Natural killer cell (primary cell): ENCODE measurements around the gene PRDX1. TPM values are rescaled to one million over a fixed set of nuclear protein-coding genes. Genes with fewer than 3 reads are reported as not detected.
"Not testable (repeated sequence)": the region's sequence is repeated elsewhere in the genome, so short reads cannot be mapped to it uniquely, and the experiment has no call there.

Experiments
- ATAC-seq, 3 donors: fragments of 150-1000 bp in 2 of 3; fragments of 200-7000 bp in 1 of 3; cut with Tn5 transposase; 1 replicate in 1 of 3; 2 replicates in 2 of 3; pipeline ENCODE4 v1.10.0; 2021; ENCODE audit warnings: mild to moderate bottlenecking in 2 of 3, moderate library complexity in 2 of 3
- DNase-seq, 2 donors: peaks; one replicate each; pipeline versions ENCODE4 v3.0.0 to v3.0.0-alpha.2; 2013 to 2021; ENCODE audit warnings: mixed read lengths in 1 of 2
- H3K27ac ChIP-seq: one replicate; pipeline ENCODE4 v1.5.1; 2013; ENCODE audit warnings: mild to moderate bottlenecking, low read length
- H3K27me3 ChIP-seq: one replicate; pipeline ENCODE4 v1.6.1; 2013; ENCODE audit warnings: low read length; ENCODE audit not compliant: control insufficient read depth, insufficient read depth
- H3K36me3 ChIP-seq: one replicate; pipeline ENCODE4 v1.6.1; 2013; ENCODE audit warnings: low read length; ENCODE audit not compliant: control insufficient read depth, insufficient read depth
- H3K4me1 ChIP-seq: one replicate; pipeline ENCODE4 v1.6.1; 2013; ENCODE audit warnings: low read length; ENCODE audit not compliant: control insufficient read depth, insufficient read depth
- H3K4me3 ChIP-seq: one replicate; pipeline ENCODE4 v1.5.1; 2013; ENCODE audit warnings: low read length
- H3K9me3 ChIP-seq: one replicate; pipeline ENCODE4 v1.6.1; 2013; ENCODE audit warnings: low read length; ENCODE audit not compliant: control insufficient read depth, insufficient read depth
- H3K27ac Mint-ChIP-seq, 2 donors: one replicate each; pipeline ENCODE4 v1.8.0; 2022; ENCODE audit warnings: mild to moderate bottlenecking in 2 of 2, mixed read lengths in 2 of 2, moderate library complexity in 1 of 2
- H3K27me3 Mint-ChIP-seq, 2 donors: one replicate each; pipeline ENCODE4 v1.8.0; 2022; ENCODE audit warnings: low read depth in 2 of 2, mixed read lengths in 2 of 2
- H3K36me3 Mint-ChIP-seq: one replicate; pipeline ENCODE4 v1.8.0; 2022; ENCODE audit warnings: mixed read lengths
- H3K4me1 Mint-ChIP-seq, 2 donors: one replicate each; pipeline ENCODE4 v1.8.0; 2022; ENCODE audit warnings: mixed read lengths in 2 of 2
- H3K4me3 Mint-ChIP-seq: one replicate; pipeline ENCODE4 v1.8.0; 2022; ENCODE audit warnings: mild to moderate bottlenecking, moderate library complexity, mixed read lengths
- H3K9me3 Mint-ChIP-seq, 2 donors: one replicate each; pipeline ENCODE4 v1.8.0; 2022; ENCODE audit warnings: mixed read lengths in 2 of 2
- CTCF ChIP-seq: fragments of 200-600 bp; IDR thresholded peaks from one replicate; pipeline ENCODE4 v1.8.0; 2022; ENCODE audit warnings: antibody characterized with exemption
- WGBS: methylation state at CpG from one replicate; pipeline ENCODE4 v1.1.7; 2013; ENCODE audit warnings: missing lambda C conversion rate; ENCODE audit not compliant: insufficient coverage; 5-methylcytosine and 5-hydroxymethylcytosine counted together
- intact Hi-C: fragments of 100-400 bp; cut with micrococcal nuclease; formaldehyde crosslinking; loops from one replicate; pipeline ENCODE4 v1.14.2; 2022
- total RNA-seq, 4 donors: library from RNA; stranded (reverse); fragments of 120-200 nt in 1 of 4; gene quantifications; one replicate each; pipeline versions ENCODE4 v1.2.3 to v1.2.4, GENCODE V29; 2013 to 2022

PRDX1 gene
- total RNA-seq, 3 donors from 2014 or later (not counting 1 experiment from before 2014, with no cell fraction given): 24.8 to 39.1 (median 30.6) TPM

DNA sequence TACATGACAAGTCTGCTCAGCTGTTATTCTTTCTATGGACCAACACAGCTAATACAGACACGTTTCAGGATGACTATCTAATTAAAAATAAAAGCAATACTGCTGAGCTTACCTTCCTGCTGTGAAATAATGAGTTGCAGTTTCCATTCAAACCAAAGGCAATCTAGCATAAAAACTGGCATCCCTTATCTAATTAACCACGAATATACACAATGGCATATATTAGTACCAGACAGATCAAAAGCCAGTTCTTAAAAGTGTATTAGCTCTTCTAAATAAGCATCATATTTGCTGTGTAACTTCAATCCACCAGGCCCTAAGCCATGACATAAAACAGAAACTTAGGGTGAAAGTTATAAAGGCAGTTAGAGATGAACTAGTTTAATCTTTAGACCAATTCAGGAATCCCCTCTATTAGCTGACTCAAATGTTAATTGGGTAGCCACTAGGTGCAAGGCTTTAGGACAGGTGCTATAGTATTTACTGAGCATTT lies 51.3 kb downstream of the PRDX1 start:
- 86% methylated on average over 2 of the region's 2 CpGs for WGBS
- no peaks in the 10 kb centered on the region for H3K4me1 ChIP-seq
- no peak overlapping the region for H3K27ac Mint-ChIP-seq
- no peak overlapping the region for H3K4me3 ChIP-seq
- H3K4me3 Mint-ChIP-seq: no peak overlapping the region
- no peaks in the 10 kb centered on the region for H3K27me3 Mint-ChIP-seq
- no peaks in the 10 kb centered on the region for H3K9me3 ChIP-seq
- no peaks in the 10 kb centered on the region for H3K9me3 Mint-ChIP-seq
- no peak for ATAC-seq
- intact Hi-C loops: no loop called here
- H3K4me1 Mint-ChIP-seq: peaks cover 0 to 6% of the 10 kb centered on the region in 2 donors
- TF ChIP-seq CTCF: no peak
- DNase-seq: no peak
- H3K36me3 ChIP-seq: no peaks in the 10 kb centered on the region
- H3K27ac ChIP-seq: no peak overlapping the region
- no peaks in the 10 kb centered on the region for H3K36me3 Mint-ChIP-seq
- no peaks in the 10 kb centered on the region for H3K27me3 ChIP-seq

- ATAC-seq, H3K4me1 Mint-ChIP-seq, H3K36me3 ChIP-seq, H3K27me3 Mint-ChIP-seq, H3K9me3 ChIP-seq, H3K27ac ChIP-seq, H3K9me3 Mint-ChIP-seq, H3K4me1 ChIP-seq, H3K27ac Mint-ChIP-seq, DNase-seq, intact Hi-C loops, H3K36me3 Mint-ChIP-seq, H3K27me3 ChIP-seq, H3K4me3 ChIP-seq, H3K4me3 Mint-ChIP-seq: not testable (repeated sequence)
- 70% methylated on average over 9 of the region's 9 CpGs for WGBS
These were observed 54.3 kb downstream of the PRDX1 start for GRCh38 chr1:45467353-45467752.

DNA sequence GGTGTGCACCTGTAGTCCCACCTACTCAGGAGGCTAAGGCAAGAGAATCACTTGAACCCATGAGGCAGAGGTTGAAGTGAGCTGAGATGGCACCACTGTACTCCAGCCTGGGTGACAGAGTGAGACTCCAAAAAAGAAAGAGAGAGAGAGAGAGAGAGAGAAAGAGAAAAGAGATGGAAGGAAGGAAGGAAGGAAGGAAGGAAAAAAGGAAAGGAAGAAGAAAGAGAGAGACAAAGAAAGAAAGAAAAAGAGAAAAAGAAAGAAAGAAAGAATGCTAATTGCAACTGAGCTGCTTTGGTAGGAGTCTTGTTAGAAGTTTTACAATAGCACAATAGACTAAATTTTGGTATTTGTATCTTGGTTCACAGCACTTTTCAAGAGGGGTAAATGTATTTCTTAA lies 56.4 kb downstream of the PRDX1 start:
- Mint-ChIP-seq H3K27ac (no peak overlapping the region), H3K36me3 (no peaks in the 10 kb centered on the region), H3K9me3 (no peaks in the 10 kb centered on the region), H3K4me1 (no peaks in the 10 kb centered on the region), H3K27me3 (no peaks in the 10 kb centered on the region), H3K4me3 (no peak overlapping the region)
- H3K4me1 ChIP-seq: no peaks in the 10 kb centered on the region
- H3K4me3 ChIP-seq: no peak overlapping the region
- ATAC-seq (no peak), DNase-seq (no peak)
- H3K27ac ChIP-seq: no peak overlapping the region
- no peaks in the 10 kb centered on the region for H3K9me3 ChIP-seq
- intact Hi-C loops: no loop called here
- H3K27me3 ChIP-seq: no peaks in the 10 kb centered on the region
- no peak for TF ChIP-seq CTCF
- no peaks in the 10 kb centered on the region for H3K36me3 ChIP-seq

Other genes with a start within 250 kb of the PRDX1 start
- under 1 TPM in 2 of 3 donors, not detected in 1; 0.38 to 0.45 TPM for gene HPDL, start 195.0 kb downstream of the PRDX1 start, total RNA-seq
- 10 to 100 TPM; 23.2 to 36.8 (median 28.2) TPM for gene TOE1, start 181.7 kb downstream of the PRDX1 start, total RNA-seq
- 10 to 100 TPM; 44.0 to 55.6 (median 51.5) TPM for gene MUTYH, start 181.4 kb downstream of the PRDX1 start, total RNA-seq
- gene TESK2, start 30.7 kb downstream of the PRDX1 start, total RNA-seq: 1 to 10 TPM; 5.1 to 7.4 (median 6.0) TPM
- 1 to 10 TPM; 3.0 to 6.9 (median 5.8) TPM for gene CCDC163, start 21.8 kb downstream of the PRDX1 start, total RNA-seq
- gene MMACHC, start 21.6 kb downstream of the PRDX1 start, total RNA-seq: 1 to 10 TPM in 1 of 3 donors, under 1 TPM in 2; 0.73 to 1.5 (median 0.88) TPM
- 10 to 100 TPM; 45.7 to 54.2 (median 53.9) TPM for gene AKR1A1, start 28.9 kb upstream of the PRDX1 start, total RNA-seq
- 100 to 1,000 TPM; 109 to 171 (median 121) TPM for gene NASP, start 62.2 kb upstream of the PRDX1 start, total RNA-seq
- 1 to 10 TPM; 2.9 to 4.5 (median 3.3) TPM for gene CCDC17, start 102.2 kb upstream of the PRDX1 start, total RNA-seq
- 100 to 1,000 TPM; 144 to 176 (median 153) TPM for gene GPBP1L1, start 164.6 kb upstream of the PRDX1 start, total RNA-seq
- gene TMEM69, start 166.3 kb upstream of the PRDX1 start, total RNA-seq: 10 to 100 TPM in 1 of 3 donors, 1 to 10 TPM in 2; 8.8 to 14.2 (median 9.3) TPM
- gene IPP, start 228.8 kb upstream of the PRDX1 start, total RNA-seq: 10 to 100 TPM; 15.3 to 20.8 (median 19.1) TPM